ENCODE results near the gene IFI27L2.

Gene IFI27L2

GRCh38 chr14:94126800-94127199 lies 2.6 kb downstream of the IFI27L2 start:
- TF ChIP-seq CTCF (IDR thresholded peaks at IDR 0.05; ENCODE audit: extremely low read depth, insufficient read depth, missing control alignments), result no peak
- DNase-seq (ENCODE audit: low spot score), result no peak
- in situ Hi-C loops (cut with MboI; ENCODE audit: low pct_unique_long_range_greater_than_20kb, low sequenced_read_pairs, unreplicated experiment), result loop anchor here (25.0 kb wide), 1 partner anchor 89 kb away; the partner anchor contains the start of gene OTUB2

GRCh38 chr14:94126419-94126677 lies 3.1 kb downstream of the IFI27L2 start:
- DNase-seq (ENCODE audit: low spot score), result no peak
- no peak for TF ChIP-seq CTCF (IDR thresholded peaks at IDR 0.05; ENCODE audit: extremely low read depth, insufficient read depth, missing control alignments)
- in situ Hi-C loops (cut with MboI; ENCODE audit: low pct_unique_long_range_greater_than_20kb, low sequenced_read_pairs, unreplicated experiment), result loop anchor here (25.0 kb wide), 1 partner anchor 89 kb away; the partner anchor contains the start of gene OTUB2

GRCh38 chr14:94125659-94126418 lies 3.6 kb downstream of the IFI27L2 start:
- DNase-seq (ENCODE audit: low spot score), result no peak
- in situ Hi-C loops (cut with MboI; ENCODE audit: low pct_unique_long_range_greater_than_20kb, low sequenced_read_pairs, unreplicated experiment), result loop anchor here (25.0 kb wide), 1 partner anchor 89 kb away; the partner anchor contains the start of gene OTUB2
- no peak for TF ChIP-seq CTCF (IDR thresholded peaks at IDR 0.05; ENCODE audit: extremely low read depth, insufficient read depth, missing control alignments)

- TF ChIP-seq CTCF (IDR thresholded peaks at IDR 0.05; ENCODE audit: extremely low read depth, insufficient read depth, missing control alignments), result no peak
- DNase-seq (ENCODE audit: low spot score), result no peak
- in situ Hi-C loops (cut with MboI; ENCODE audit: low pct_unique_long_range_greater_than_20kb, low sequenced_read_pairs, unreplicated experiment), result loop anchor here (25.0 kb wide), 1 partner anchor 87 kb away; the partner anchor contains the start of gene OTUB2
Measured at GRCh38 chr14:94124582-94125377, 4.6 kb downstream of the IFI27L2 start.

- TF ChIP-seq CTCF (IDR thresholded peaks at IDR 0.05; ENCODE audit: extremely low read depth, insufficient read depth, missing control alignments), result no peak
- in situ Hi-C loops (cut with MboI; ENCODE audit: low pct_unique_long_range_greater_than_20kb, low sequenced_read_pairs, unreplicated experiment), result no loop called here
- no peak for DNase-seq (ENCODE audit: low spot score)
Measured at GRCh38 chr14:94123868-94124267, 5.5 kb downstream of the IFI27L2 start.

- in situ Hi-C loops (cut with MboI; ENCODE audit: low pct_unique_long_range_greater_than_20kb, low sequenced_read_pairs, unreplicated experiment), result no loop called here
- TF ChIP-seq CTCF (IDR thresholded peaks at IDR 0.05; ENCODE audit: extremely low read depth, insufficient read depth, missing control alignments), result no peak
- DNase-seq (ENCODE audit: low spot score), result no peak
Measured at GRCh38 chr14:94123296-94123695, 6.1 kb downstream of the IFI27L2 start.
